Measurements from ENCODE around the gene THAP7. TPM values are rescaled to one million over a fixed set of nuclear protein-coding genes. Genes with fewer than 3 reads are reported as not detected.

Gene THAP7
- total RNA-seq, 2 experiments from 2014 or later, result 24.7 to 25.4 TPM

DNA sequence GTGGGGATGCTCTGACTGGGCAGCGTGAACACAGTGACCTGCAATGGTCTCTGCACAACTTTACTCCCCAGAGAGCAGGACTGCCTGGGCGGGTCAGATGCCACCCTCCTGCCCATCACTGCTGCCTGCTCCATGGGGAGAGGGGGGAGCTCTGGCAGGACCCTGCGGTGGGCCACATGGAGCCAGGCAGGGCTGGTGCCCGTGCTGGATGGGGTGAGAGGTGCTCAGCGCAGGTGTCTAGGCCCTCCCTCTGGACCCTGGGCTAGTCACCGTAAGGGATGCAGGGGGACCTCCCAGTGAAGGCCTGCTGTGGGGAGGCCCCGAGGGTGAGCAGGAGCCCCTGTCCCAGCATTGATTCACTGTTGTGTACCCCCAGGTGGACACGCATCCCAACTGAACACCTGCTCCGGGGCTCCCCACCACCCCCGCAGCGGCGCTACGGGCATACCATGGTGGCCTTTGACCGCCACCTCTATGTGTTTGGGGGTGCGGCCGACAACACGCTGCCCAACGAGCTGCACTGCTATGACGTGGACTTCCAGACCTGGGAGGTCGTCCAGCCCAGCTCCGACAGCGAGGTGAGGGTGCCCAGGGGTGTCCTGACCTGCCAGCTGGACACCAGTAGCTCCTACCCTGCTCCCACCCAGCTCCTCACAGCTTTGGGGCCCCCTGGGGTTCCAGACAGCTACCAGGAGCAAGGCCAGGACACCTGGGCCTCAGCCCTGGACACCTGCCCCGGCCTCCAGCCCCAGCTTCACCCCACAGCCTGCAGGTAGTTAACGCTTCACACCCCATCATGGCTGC, 10.5 kb downstream of the THAP7 start:
- Mint-ChIP-seq H3K4me3 (no peak overlapping the region), H3K36me3 (ENCODE audit: low read depth) (peaks cover 23% of the 10 kb centered on the region), H3K4me1 (peaks cover 8% of the 10 kb centered on the region), H3K27ac (no peak overlapping the region), H3K9me3 (no peaks in the 10 kb centered on the region), H3K27me3 (no peaks in the 10 kb centered on the region)
- POLR2A ChIA-PET, result interaction anchor here (0.9 to 1.6 kb wide), 4 partner anchors 8 to 11 kb away, joined by 3 to 5 read pairs (median 4); partner anchors contain the start of genes LZTR1 and THAP7
- DNase-seq, result no peak
- CTCF ChIA-PET, result interaction anchor here (0.5 to 0.6 kb wide), 2 partner anchors 48 to 73 kb away, joined by 3 to 4 read pairs; no protein-coding TSS in a partner anchor

- Mint-ChIP-seq H3K27me3 (no peaks in the 10 kb centered on the region), H3K4me3 (no peak overlapping the region), H3K9me3 (no peaks in the 10 kb centered on the region), H3K4me1 (peaks cover 8% of the 10 kb centered on the region), H3K36me3 (ENCODE audit: low read depth) (peaks cover 32% of the 10 kb centered on the region), H3K27ac (no peak overlapping the region)
- ChIA-PET POLR2A (interaction anchor here (0.9 to 1.6 kb wide), 4 partner anchors 8 to 10 kb away, joined by 4 to 5 read pairs (median 4); partner anchors contain the start of gene LZTR1), CTCF (no interaction called here)
- DNase-seq, result no peak
Measured at GRCh38 chr22:20990184-20991180, 11.4 kb downstream of the THAP7 start.

DNA sequence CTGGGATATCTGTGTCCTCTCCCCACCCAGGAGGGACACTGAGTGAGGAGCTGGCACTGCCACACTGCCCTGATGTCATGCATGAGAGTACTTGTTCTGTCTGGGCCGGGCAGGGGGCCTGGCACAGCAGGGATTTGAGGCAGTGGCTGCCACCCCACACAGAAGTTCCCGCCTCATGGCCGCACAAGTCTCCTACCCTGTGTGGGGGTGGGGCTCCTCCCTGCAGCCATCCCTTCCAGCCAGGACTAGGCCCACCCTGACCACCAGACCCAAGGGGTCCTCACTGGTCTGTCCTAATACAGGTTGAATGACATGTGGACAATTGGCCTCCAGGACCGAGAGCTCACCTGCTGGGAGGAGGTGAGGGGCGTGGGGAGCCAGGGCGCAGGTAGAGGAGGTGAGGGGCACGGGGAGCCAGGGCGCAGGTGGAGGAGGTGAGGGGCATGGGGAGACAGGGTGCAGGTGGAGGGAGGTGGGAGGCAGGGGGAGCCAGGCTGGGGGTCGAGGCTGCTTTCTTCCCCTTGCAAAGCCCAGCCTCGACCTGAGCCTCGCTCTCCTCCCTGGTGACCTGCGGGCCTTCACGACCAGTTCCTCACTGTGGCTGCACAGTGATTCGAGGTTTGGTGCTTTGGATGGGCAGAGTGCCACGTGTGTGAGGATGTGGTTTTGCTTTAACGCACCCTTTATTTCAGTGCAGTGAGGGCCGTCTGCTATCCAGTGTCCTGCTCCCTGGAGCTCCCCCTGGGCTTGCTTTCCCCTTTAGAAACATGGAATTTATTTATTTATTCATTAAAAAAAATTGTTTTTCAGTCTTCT, 12.4 kb downstream of the THAP7 start:
- CTCF ChIA-PET, result no interaction called here
- no peak for DNase-seq
- Mint-ChIP-seq H3K27me3 (no peaks in the 10 kb centered on the region), H3K27ac (no peak overlapping the region), H3K36me3 (ENCODE audit: low read depth) (peaks cover 29% of the 10 kb centered on the region), H3K9me3 (no peaks in the 10 kb centered on the region), H3K4me1 (peaks cover 8% of the 10 kb centered on the region), H3K4me3 (no peak overlapping the region)
- POLR2A ChIA-PET, result interaction anchor here (0.9 to 1.6 kb wide), 2 partner anchors 7 to 11 kb away, joined by 4 read pairs; partner anchors contain the start of gene LZTR1

GRCh38 chr22:20988573-20989322, 13.2 kb downstream of the THAP7 start:
- no peaks in the 10 kb centered on the region for H3K9me3 Mint-ChIP-seq
- no peaks in the 10 kb centered on the region for H3K27me3 Mint-ChIP-seq
- no peak for DNase-seq
- peaks cover 13% of the 10 kb centered on the region for H3K4me1 Mint-ChIP-seq
- CTCF ChIA-PET, result no interaction called here
- H3K36me3 Mint-ChIP-seq (ENCODE audit: low read depth), result peaks cover 34% of the 10 kb centered on the region
- H3K27ac Mint-ChIP-seq, result no peak overlapping the region
- H3K4me3 Mint-ChIP-seq, result no peak overlapping the region
- POLR2A ChIA-PET, result no interaction called here

GRCh38 chr22:20987375-20987774, 14.5 kb downstream of the THAP7 start:
- ChIA-PET POLR2A (interaction anchor here (1.0 kb wide), 1 partner anchor 12 kb away, joined by 4 read pairs; no protein-coding TSS in a partner anchor), CTCF (no interaction called here)
- H3K36me3 Mint-ChIP-seq (ENCODE audit: low read depth), result peaks cover 37% of the 10 kb centered on the region

DNA sequence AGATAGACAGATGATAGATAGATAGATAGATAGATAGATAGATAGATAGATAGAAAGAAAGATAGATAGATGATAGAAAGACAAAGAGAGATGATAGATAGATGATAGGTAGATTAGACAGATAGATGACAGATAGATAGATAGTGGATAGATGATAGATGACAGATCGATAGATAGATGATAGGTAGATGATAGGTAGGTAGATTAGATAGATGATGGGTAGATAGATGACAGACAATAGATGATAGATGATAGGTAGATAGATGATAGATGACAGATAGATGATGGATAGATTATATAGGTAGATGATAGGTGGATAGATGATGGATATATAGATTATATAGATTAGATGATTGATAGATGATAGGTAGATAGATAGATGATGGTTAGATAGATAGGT, 15.6 kb downstream of the THAP7 start:
- ChIA-PET POLR2A (no interaction called here), CTCF (no interaction called here)
- H3K4me1 Mint-ChIP-seq, result peaks cover 28% of the 10 kb centered on the region
- H3K9me3 Mint-ChIP-seq, result no peaks in the 10 kb centered on the region
- H3K27ac Mint-ChIP-seq, result no peak overlapping the region
- H3K4me3 Mint-ChIP-seq, result no peak overlapping the region
- DNase-seq, result no peak
- peaks cover 37% of the 10 kb centered on the region for H3K36me3 Mint-ChIP-seq (ENCODE audit: low read depth)
- H3K27me3 Mint-ChIP-seq, result no peaks in the 10 kb centered on the region

More at GRCh38 chr22:20987375-20987774, 14.5 kb downstream of the THAP7 start:
- DNase-seq, result no peak
- H3K4me1 Mint-ChIP-seq, result peaks cover 26% of the 10 kb centered on the region
- H3K9me3 Mint-ChIP-seq, result no peaks in the 10 kb centered on the region
- H3K4me3 Mint-ChIP-seq, result no peak overlapping the region
- H3K27ac Mint-ChIP-seq, result no peak overlapping the region
- no peaks in the 10 kb centered on the region for H3K27me3 Mint-ChIP-seq

GRCh38 chr22:20985720-20986119, 16.2 kb downstream of the THAP7 start:
- CTCF ChIA-PET, result no interaction called here
- no peak for DNase-seq
- H3K27ac Mint-ChIP-seq, result no peak overlapping the region
- POLR2A ChIA-PET, result no interaction called here
- peaks cover 33% of the 10 kb centered on the region for H3K4me1 Mint-ChIP-seq
- no peaks in the 10 kb centered on the region for H3K9me3 Mint-ChIP-seq
- H3K4me3 Mint-ChIP-seq, result no peak overlapping the region
- H3K36me3 Mint-ChIP-seq (ENCODE audit: low read depth), result peaks cover 33% of the 10 kb centered on the region
- no peaks in the 10 kb centered on the region for H3K27me3 Mint-ChIP-seq

GRCh38 chr22:20983081-20983771, 18.7 kb downstream of the THAP7 start:
- CTCF ChIA-PET, result no interaction called here
- H3K27me3 Mint-ChIP-seq, result no peaks in the 10 kb centered on the region
- no peak for DNase-seq
- peak overlapping the region; percentile 80 for H3K27ac Mint-ChIP-seq
- POLR2A ChIA-PET, result interaction anchor here (1.4 to 2.7 kb wide), 2 partner anchors 18 to 32 kb away, joined by 5 to 48 read pairs; partner anchors contain the start of genes P2RX6 and THAP7
- peaks cover 39% of the 10 kb centered on the region for H3K4me1 Mint-ChIP-seq
- H3K9me3 Mint-ChIP-seq, result peaks cover 8% of the 10 kb centered on the region
- H3K36me3 Mint-ChIP-seq (ENCODE audit: low read depth), result peaks cover 32% of the 10 kb centered on the region
- H3K4me3 Mint-ChIP-seq, result peak overlapping the region; percentile 89

GRCh38 chr22:20982563-20982882, 19.4 kb downstream of the THAP7 start:
- peaks cover 25% of the 10 kb centered on the region for H3K36me3 Mint-ChIP-seq (ENCODE audit: low read depth)
- CTCF ChIA-PET, result interaction anchor here (1.0 to 1.3 kb wide), 2 partner anchors 18 to 20 kb away, joined by 4 to 7 read pairs; partner anchors contain the start of gene THAP7

DNA sequence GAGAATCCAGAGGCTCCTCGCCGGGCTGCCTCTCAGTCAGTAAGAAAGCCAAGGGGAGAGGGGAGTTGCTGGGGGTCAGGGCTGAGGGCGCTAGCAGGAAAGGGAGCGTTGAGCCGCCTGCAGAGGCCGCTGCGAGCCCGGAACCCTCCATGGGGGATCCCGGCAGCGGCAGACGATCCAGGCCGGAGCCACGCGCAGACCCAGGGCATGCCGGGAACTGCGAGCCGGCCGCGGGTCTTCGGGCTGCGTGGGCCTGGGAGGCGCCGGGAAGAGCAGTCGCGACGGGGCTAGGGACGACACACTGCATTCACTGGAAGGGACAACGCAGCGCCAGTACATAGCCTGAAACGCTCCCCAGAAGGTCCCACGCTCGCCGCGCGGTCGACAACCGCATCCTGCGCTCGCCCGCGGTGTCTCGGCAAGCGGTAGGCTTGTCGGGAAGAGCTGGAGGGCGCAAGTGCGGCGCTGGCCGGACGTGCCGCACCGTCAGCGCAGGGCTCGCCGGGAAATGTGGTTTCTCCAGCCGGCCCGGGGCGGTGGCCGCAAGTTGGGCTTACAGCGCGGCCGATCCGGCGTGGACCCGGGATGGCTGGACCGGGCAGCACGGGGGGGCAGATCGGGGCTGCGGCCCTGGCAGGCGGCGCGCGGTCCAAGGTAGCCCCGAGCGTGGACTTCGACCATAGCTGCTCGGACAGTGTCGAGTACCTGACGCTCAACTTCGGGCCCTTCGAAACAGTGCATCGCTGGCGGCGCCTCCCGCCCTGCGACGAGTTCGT, 19.9 kb downstream of the THAP7 start, which contains the start of gene LZTR1:
LZTR1 (plus strand) TSS at position 511 of the 776 bp plus-strand sequence; CDS start at position 586, 75 bp downstream.
- H3K36me3 Mint-ChIP-seq (ENCODE audit: low read depth), result peaks cover 24% of the 10 kb centered on the region
- ChIA-PET POLR2A (interaction anchor here (0.6 to 2.7 kb wide), 7 partner anchors 9 to 519 kb away, joined by 3 to 48 read pairs (median 3); partner anchors contain the start of genes P2RX6 and THAP7), CTCF (interaction anchor here (1.0 to 1.3 kb wide), 2 partner anchors 19 to 20 kb away, joined by 4 to 7 read pairs; partner anchors contain the start of gene THAP7)
- H3K27me3 Mint-ChIP-seq, result no peaks in the 10 kb centered on the region
- H3K4me1 Mint-ChIP-seq, result peaks cover 39% of the 10 kb centered on the region
- DNase-seq, result peak; percentile 85
- H3K27ac Mint-ChIP-seq, result peak within 1 kb of the TSS; percentile 83
- H3K9me3 Mint-ChIP-seq, result peaks cover 8% of the 10 kb centered on the region
- H3K4me3 Mint-ChIP-seq, result peak within 1 kb of the TSS; percentile 89

More at GRCh38 chr22:20982563-20982882, 19.4 kb downstream of the THAP7 start:
- H3K9me3 Mint-ChIP-seq, result peaks cover 8% of the 10 kb centered on the region
- peaks cover 39% of the 10 kb centered on the region for H3K4me1 Mint-ChIP-seq
- peak overlapping the region; percentile 89 for H3K4me3 Mint-ChIP-seq
- H3K27me3 Mint-ChIP-seq, result no peaks in the 10 kb centered on the region
- H3K27ac Mint-ChIP-seq, result peak overlapping the region; percentile 80
- DNase-seq, result no peak
- POLR2A ChIA-PET, result interaction anchor here (0.6 to 2.7 kb wide), 6 partner anchors 8 to 519 kb away, joined by 3 to 48 read pairs (median 4); partner anchors contain the start of genes P2RX6 and THAP7
